ENCODE data around the gene VARS2. TPM values are rescaled to one million over a fixed set of nuclear protein-coding genes. Genes with fewer than 3 reads are reported as not detected.

Gene VARS2
- total RNA-seq, 1 experiment from 2014 or later = 68.2 TPM

GRCh38 chr6:30913721-30914075 lies 340 bp upstream of the VARS2 start:
- H3K27me3 ChIP-seq (ENCODE audit: insufficient read depth, low read length) = no peaks in the 10 kb centered on the region
- no peak overlapping the region for H2BK120ac ChIP-seq (ENCODE audit: low read depth, low read length, poor library complexity, severe bottlenecking)
- H3K36me3 Mint-ChIP-seq (ENCODE audit: insufficient read depth in 1 of 3, low read depth in 3 of 3) = peaks cover 38 to 76% (median 74%) of the 10 kb centered on the region in 3 experiments
- no peak overlapping the region for H3K4ac ChIP-seq (ENCODE audit: low read depth, low read length)
- H2BK5ac ChIP-seq (ENCODE audit: insufficient read length, low read length) = no peak overlapping the region
- no peaks in the 10 kb centered on the region for H3K9me3 ChIP-seq (ENCODE audit: control insufficient read depth, low read depth, low read length)
- no peak overlapping the region for H2AK5ac ChIP-seq (ENCODE audit: insufficient read length, low read length)
- no peak overlapping the region for H3K56ac ChIP-seq (ENCODE audit: insufficient read length, low read depth, low read length)
- no peaks in the 10 kb centered on the region for H4K20me1 ChIP-seq (ENCODE audit: control insufficient read depth, insufficient read depth, insufficient read length)
- peak overlapping the region; percentile 42; the same call in 1 of the 2 replicates for H3K14ac ChIP-seq (ENCODE audit: insufficient read depth, low read length)
- no peak overlapping the region for H2BK15ac ChIP-seq (ENCODE audit: low read depth, low read length)
- no peak for TF ChIP-seq CTCF (conservative IDR thresholded peaks at IDR 0.05)
- peak overlapping the region in 2 of 3 experiments; percentile 18 to 81; a peak in 2 of 7 replicates for H3K27ac Mint-ChIP-seq
- no peak overlapping the region for H4K91ac ChIP-seq (ENCODE audit: insufficient read length, low read depth, low read length)
- H3K79me2 ChIP-seq (ENCODE audit: insufficient read depth, low read length) = no peaks in the 10 kb centered on the region; the same call in 1 of the 2 replicates
- H3K4me2 ChIP-seq (ENCODE audit: insufficient read depth, insufficient read length, low read length) = peak overlapping the region; percentile 78
- no peak overlapping the region for H3T11ph ChIP-seq (ENCODE audit: low read length)
- peak overlapping the region; percentile 82 to 93 for H3K4me3 Mint-ChIP-seq
- no peak overlapping the region for H3K27ac ChIP-seq (ENCODE audit: insufficient read length, low read depth, low read length)
- no peak overlapping the region for H2BK12ac ChIP-seq (ENCODE audit: insufficient read length, low read depth, low read length)
- H3K9me3 Mint-ChIP-seq = no peaks in the 10 kb centered on the region
- no peak overlapping the region for H4K5ac ChIP-seq (ENCODE audit: insufficient read length, low read depth, low read length)
- no CpG with 5 or more reads among the region's 31 CpGs for WGBS (ENCODE audit: extremely low coverage, insufficient read length, low lambda C conversion rate)
- H2BK20ac ChIP-seq (ENCODE audit: low read depth, low read length, poor library complexity, severe bottlenecking) = no peak overlapping the region
- H2AFZ ChIP-seq (ENCODE audit: low read length) = no peak overlapping the region
- H3K4me1 Mint-ChIP-seq = peaks cover 27 to 31% of the 10 kb centered on the region in 2 experiments
- no peaks in the 10 kb centered on the region for H3K79me1 ChIP-seq (ENCODE audit: insufficient read depth, low read depth, low read length, poor library complexity, severe bottlenecking)
- peaks cover 11% of the 10 kb centered on the region for H3K23me2 ChIP-seq (ENCODE audit: insufficient read length, low read depth, low read length, poor library complexity, severe bottlenecking)
- H4K8ac ChIP-seq (replicated peaks; ENCODE audit: insufficient read length, low read depth, low read length) = no peak overlapping the region
- no peak overlapping the region for H3K18ac ChIP-seq (ENCODE audit: insufficient read length, low read depth, low read length)
- peaks cover 2% of the 10 kb centered on the region; the same call in 1 of the 2 replicates for H3K4me1 ChIP-seq (ENCODE audit: insufficient read depth, low read length)
- H3K23ac ChIP-seq (ENCODE audit: insufficient read length, low read depth, low read length) = no peak overlapping the region
- no peak overlapping the region for H3K9ac ChIP-seq (ENCODE audit: extremely low read depth, insufficient read length, low read length)
- H3K27me3 Mint-ChIP-seq (ENCODE audit: low read depth) = no peaks in the 10 kb centered on the region; the same call in 1 of the 2 replicates
- DNase-seq = no peak
